ENCODE results near the gene PTPRM. TPM values are rescaled to one million over a fixed set of nuclear protein-coding genes. Genes with fewer than 3 reads are reported as not detected.

Gene PTPRM
- total RNA-seq, 1 experiment from 2014 or later: 6.2 TPM

DNA sequence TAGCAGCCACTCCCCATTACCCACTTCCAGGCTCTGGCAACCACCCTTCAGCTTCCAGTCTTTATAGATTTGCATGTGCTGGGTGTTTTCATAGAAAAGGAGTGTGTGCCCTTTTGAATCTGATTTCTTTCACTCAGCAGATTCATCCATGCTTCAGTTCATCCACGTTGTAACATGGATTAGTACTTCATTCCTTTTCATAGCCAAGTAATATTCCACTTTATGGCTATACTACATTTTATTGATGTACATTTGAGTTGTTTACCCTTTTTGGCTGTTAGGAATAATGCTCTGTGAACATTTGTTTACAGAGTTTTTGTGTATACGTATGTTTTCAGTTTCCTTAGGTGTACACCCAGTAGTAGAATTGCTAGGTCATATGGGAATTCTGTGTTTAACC lies 836.6 kb downstream of the PTPRM start:
- Mint-ChIP-seq H3K27ac (no peak overlapping the region), H3K36me3 (ENCODE audit: insufficient read depth in 1 of 3, low read depth in 3 of 3) (no peaks in the 10 kb centered on the region), H3K4me3 (no peak overlapping the region), H3K27me3 (ENCODE audit: low read depth) (no peaks in the 10 kb centered on the region), H3K9me3 (no peaks in the 10 kb centered on the region), H3K4me1 (peaks cover 10 to 19% of the 10 kb centered on the region in 2 experiments)
- no peak overlapping the region for H3K56ac ChIP-seq (ENCODE audit: insufficient read length, low read depth, low read length)
- H3K9me3 ChIP-seq (ENCODE audit: control insufficient read depth, low read depth, low read length): no peaks in the 10 kb centered on the region
- H3T11ph ChIP-seq (ENCODE audit: low read length): no peak overlapping the region
- H3K79me1 ChIP-seq (ENCODE audit: insufficient read depth, low read depth, low read length, poor library complexity, severe bottlenecking): no peaks in the 10 kb centered on the region
- no peak overlapping the region for H3K14ac ChIP-seq (ENCODE audit: insufficient read depth, low read length)
- no peaks in the 10 kb centered on the region for H3K23me2 ChIP-seq (ENCODE audit: insufficient read length, low read depth, low read length, poor library complexity, severe bottlenecking)
- H3K4me1 ChIP-seq (ENCODE audit: insufficient read depth, low read length): peaks cover 3% of the 10 kb centered on the region; the same call in 1 of the 2 replicates
- no peak overlapping the region for H2BK120ac ChIP-seq (ENCODE audit: low read depth, low read length, poor library complexity, severe bottlenecking)
- H4K91ac ChIP-seq (ENCODE audit: insufficient read length, low read depth, low read length): no peak overlapping the region
- no peaks in the 10 kb centered on the region for H3K27me3 ChIP-seq (ENCODE audit: insufficient read depth, low read length)
- TF ChIP-seq, protein P1, sequence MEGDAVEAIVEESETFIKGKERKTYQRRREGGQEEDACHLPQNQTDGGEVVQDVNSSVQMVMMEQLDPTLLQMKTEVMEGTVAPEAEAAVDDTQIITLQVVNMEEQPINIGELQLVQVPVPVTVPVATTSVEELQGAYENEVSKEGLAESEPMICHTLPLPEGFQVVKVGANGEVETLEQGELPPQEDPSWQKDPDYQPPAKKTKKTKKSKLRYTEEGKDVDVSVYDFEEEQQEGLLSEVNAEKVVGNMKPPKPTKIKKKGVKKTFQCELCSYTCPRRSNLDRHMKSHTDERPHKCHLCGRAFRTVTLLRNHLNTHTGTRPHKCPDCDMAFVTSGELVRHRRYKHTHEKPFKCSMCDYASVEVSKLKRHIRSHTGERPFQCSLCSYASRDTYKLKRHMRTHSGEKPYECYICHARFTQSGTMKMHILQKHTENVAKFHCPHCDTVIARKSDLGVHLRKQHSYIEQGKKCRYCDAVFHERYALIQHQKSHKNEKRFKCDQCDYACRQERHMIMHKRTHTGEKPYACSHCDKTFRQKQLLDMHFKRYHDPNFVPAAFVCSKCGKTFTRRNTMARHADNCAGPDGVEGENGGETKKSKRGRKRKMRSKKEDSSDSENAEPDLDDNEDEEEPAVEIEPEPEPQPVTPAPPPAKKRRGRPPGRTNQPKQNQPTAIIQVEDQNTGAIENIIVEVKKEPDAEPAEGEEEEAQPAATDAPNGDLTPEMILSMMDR (conservative IDR thresholded peaks at IDR 0.05): no peak
- H3K27ac ChIP-seq (ENCODE audit: insufficient read length, low read depth, low read length): no peak overlapping the region
- H3K9ac ChIP-seq (ENCODE audit: extremely low read depth, insufficient read length, low read length): no peak overlapping the region
- no peak overlapping the region for H2AK5ac ChIP-seq (ENCODE audit: insufficient read length, low read length)
- no peak overlapping the region for H2BK5ac ChIP-seq (ENCODE audit: insufficient read length, low read length)
- H3K23ac ChIP-seq (ENCODE audit: insufficient read length, low read depth, low read length): no peak overlapping the region
- H2BK12ac ChIP-seq (ENCODE audit: insufficient read length, low read depth, low read length): no peak overlapping the region
- no peak overlapping the region for H2AFZ ChIP-seq (ENCODE audit: low read length)
- H3K18ac ChIP-seq (ENCODE audit: insufficient read length, low read depth, low read length): no peak overlapping the region
- no peak overlapping the region for H4K8ac ChIP-seq (replicated peaks; ENCODE audit: insufficient read length, low read depth, low read length)
- H2BK15ac ChIP-seq (ENCODE audit: low read depth, low read length): no peak overlapping the region
- no peak for DNase-seq
- no peak overlapping the region for H3K4ac ChIP-seq (ENCODE audit: low read depth, low read length)
- H4K5ac ChIP-seq (ENCODE audit: insufficient read length, low read depth, low read length): no peak overlapping the region
- WGBS (ENCODE audit: extremely low coverage, insufficient read length, low lambda C conversion rate): no CpG with 5 or more reads among the region's 2 CpGs
- H2BK20ac ChIP-seq (ENCODE audit: low read depth, low read length, poor library complexity, severe bottlenecking): no peak overlapping the region
- H4K20me1 ChIP-seq (ENCODE audit: control insufficient read depth, insufficient read depth, insufficient read length): no peaks in the 10 kb centered on the region
- H3K79me2 ChIP-seq (ENCODE audit: insufficient read depth, low read length): no peaks in the 10 kb centered on the region
- no peak overlapping the region for H3K4me2 ChIP-seq (ENCODE audit: insufficient read depth, insufficient read length, low read length)
